ENCODE data around the gene TUBGCP6.
A peak's percentile ranks its signal among the peaks of the same experiment; 100 is the strongest.
"Not testable (repeated sequence)": the region's sequence is repeated elsewhere in the genome, so short reads cannot be mapped to it uniquely, and the experiment has no call there.

Gene TUBGCP6

GRCh38 chr22:50280022-50280707 is 35.3 kb upstream of the TUBGCP6 start:
- DNase-seq (ENCODE audit: low spot score), result no peak

DNA sequence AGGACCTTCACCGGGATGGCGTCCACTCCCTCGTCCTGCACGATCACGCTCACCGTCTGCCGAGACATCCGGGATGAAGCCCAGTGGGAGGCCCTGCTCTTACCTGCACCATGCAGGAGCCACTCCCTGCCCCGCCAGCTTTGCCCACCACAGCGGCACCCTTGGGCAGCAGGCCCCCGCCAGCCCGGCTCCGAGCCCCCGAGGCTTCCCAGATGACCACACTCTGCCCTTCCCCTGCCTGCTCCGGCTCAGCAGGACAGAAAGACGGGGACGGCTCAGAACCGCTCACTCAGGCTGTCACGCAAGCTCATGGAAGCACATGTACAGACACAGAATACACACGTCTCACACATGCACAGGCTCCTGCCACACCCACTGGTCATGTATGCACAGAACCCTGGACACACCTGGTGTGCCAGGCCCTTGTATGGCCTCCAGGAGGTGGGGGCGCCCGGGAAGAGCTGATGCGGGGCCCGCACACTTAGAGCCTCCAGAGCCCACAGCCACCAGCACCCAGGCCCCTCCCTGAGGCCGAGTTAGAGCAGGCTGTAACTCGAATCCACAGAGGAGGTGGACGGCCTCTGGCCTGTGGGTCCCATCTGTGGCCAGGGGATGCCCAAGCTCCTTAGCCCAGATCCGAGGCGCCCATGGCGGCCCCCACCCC is 34.3 kb upstream of the TUBGCP6 start:
- DNase-seq (ENCODE audit: low spot score), result no peak

GRCh38 chr22:50278461-50278860 is 33.6 kb upstream of the TUBGCP6 start:
- DNase-seq (ENCODE audit: low spot score), result no peak

DNA sequence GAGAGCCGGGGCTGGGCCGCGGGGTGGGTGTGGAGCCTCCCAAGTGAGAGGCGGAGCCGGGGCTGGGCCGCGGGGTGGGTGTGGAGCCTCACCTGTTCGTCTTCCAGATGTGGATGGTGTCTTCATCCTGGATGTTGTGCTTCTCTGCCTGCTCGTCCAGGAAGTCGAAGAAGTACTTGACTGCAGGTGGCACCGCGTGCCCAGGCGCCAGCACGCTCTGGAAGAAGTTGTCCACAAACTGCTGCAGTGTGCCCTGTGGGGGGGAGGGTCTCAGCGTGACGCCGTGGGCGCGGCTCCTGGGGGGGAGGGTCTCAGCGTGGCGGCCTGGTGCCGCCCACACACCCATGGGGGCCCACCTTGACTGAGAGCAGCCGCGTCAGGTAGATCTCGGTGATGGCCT is 32.9 kb upstream of the TUBGCP6 start:
- no peak for DNase-seq (ENCODE audit: low spot score)

DNA sequence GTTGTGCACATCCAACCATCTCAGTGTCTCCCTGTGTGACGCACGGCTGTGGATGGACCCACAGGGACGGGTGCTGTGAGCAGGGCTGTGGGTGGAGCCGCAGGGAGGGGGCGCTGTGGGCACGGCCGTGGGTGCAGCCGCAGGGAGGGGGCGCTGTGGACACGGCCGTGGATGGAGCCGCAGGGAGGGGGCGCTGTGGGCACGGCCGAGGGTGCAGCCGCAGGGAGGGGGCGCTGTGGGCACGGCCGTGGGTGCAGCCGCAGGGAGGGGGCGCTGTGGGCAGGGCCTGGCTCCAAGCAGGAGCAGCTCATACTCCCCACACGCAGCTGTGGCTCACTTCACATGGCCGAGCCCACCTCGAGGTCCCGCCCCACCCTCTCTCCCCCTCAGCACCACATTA is 31.3 kb upstream of the TUBGCP6 start:
- DNase-seq (ENCODE audit: low spot score), result peak; percentile 66

DNA sequence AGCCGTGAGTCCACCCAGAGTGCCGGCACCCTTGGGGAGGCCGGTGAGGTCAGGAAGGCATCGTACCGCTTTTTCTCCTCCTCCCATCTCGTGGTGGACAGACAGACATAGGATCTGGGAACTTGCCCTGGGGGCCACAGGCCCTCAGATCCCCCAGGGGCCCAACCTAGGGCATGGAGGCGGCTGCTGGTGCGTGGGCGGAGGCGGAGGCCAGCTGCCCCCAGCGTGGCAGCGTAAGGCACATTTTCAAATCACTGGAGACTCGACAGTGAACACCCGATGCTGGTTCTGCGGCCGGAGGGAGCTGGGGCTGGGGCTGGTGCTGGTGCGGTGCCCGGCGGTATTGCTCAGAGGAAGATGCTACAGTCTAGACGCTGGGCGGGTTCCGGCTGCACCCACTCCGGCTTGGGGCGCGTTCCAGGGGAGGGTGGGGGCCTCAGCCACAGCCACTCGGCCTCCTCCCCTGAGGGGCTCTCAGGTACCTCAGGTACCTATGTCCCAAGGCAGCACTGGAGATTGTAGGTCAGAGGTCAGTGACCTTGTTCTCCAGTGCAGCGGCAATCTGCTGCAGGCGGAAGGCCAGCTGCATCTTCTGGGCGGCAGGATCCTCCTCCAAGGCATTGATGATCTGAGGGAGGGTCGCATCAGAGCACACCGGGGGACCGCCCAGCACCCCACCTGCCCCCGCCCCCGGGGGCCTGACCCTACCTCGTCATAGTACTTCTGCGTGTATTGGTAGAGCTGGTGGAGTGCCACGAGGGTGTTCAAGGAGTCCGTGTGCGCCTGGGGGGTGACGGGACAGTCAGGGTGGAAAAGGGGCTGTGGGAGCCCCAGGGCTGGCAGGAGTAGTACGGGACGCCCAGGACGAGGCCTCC is 30.6 kb upstream of the TUBGCP6 start:
- no peak for DNase-seq (ENCODE audit: low spot score)

DNA sequence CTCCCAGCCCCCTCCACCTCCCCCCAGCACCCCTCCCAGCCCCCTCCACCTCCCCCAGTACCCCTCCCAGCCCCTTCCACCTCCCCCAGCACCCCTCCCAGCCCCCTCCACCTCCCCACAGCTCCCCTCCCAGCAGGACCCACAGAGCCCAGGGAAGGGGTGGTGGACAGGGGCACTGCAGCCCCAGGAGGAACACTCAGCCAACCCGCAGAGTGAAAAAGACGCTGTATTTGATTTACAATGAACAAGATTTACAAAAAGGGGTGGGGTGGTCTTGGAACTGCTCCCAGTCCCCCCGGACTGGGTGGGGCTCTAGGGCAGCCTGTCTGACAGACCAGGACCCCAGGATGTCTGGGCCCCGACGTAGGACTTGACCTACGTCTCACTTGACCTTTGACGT is 29.9 kb upstream of the TUBGCP6 start:
- no peak for DNase-seq (ENCODE audit: low spot score)

- DNase-seq (ENCODE audit: low spot score), result no peak
Measured at GRCh38 chr22:50274311-50274710, 29.5 kb upstream of the TUBGCP6 start.

- DNase-seq (ENCODE audit: low spot score), result not testable (repeated sequence)
Measured at GRCh38 chr22:50273781-50274180, 29.0 kb upstream of the TUBGCP6 start.

- DNase-seq (ENCODE audit: low spot score), result not testable (repeated sequence)
Measured at GRCh38 chr22:50273352-50273751, 28.5 kb upstream of the TUBGCP6 start.

DNA sequence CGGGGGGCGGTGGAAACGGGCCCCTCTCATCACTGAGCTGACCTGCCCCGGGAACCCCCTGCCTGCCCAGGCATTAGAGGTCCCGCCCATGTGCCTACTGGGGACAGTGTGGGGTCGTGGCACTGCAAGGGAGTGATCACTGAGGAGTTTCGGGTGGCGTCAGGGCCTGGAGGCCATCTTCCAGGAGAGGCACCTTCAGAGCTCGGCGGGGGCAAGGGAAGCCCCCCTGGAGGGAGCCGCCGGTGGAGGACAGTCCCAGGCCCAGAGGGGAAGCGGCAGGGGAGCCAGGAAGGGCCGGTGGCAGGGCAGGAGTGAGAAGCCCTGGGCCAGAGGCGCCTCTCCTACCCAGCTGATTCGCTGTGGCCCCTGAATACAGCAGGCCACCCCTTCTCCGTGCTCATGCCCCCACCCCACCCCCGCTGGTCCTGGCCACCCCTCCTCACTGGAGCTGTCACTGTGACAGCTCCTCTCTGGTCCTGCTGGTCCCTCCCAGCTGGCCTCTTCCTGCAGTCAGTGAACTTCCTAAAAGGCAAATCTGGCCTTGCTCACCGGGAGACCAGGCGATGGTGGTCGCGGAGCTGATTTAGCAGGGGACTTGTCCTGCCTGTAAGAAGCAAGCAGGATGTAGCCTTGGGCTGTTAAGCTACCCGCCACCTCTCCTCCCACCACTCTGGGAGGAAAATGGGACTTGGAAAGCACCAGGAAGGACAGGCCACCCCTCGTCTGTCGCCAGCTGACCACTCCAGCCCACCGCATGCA is 27.4 kb upstream of the TUBGCP6 start:
- DNase-seq (ENCODE audit: low spot score), result no peak

- DNase-seq (ENCODE audit: low spot score), result peak; percentile 88
Measured at GRCh38 chr22:50271519-50271970, 26.7 kb upstream of the TUBGCP6 start.

- DNase-seq (ENCODE audit: low spot score), result peak; percentile 90
Measured at GRCh38 chr22:50270666-50271394, 26.0 kb upstream of the TUBGCP6 start.

DNA sequence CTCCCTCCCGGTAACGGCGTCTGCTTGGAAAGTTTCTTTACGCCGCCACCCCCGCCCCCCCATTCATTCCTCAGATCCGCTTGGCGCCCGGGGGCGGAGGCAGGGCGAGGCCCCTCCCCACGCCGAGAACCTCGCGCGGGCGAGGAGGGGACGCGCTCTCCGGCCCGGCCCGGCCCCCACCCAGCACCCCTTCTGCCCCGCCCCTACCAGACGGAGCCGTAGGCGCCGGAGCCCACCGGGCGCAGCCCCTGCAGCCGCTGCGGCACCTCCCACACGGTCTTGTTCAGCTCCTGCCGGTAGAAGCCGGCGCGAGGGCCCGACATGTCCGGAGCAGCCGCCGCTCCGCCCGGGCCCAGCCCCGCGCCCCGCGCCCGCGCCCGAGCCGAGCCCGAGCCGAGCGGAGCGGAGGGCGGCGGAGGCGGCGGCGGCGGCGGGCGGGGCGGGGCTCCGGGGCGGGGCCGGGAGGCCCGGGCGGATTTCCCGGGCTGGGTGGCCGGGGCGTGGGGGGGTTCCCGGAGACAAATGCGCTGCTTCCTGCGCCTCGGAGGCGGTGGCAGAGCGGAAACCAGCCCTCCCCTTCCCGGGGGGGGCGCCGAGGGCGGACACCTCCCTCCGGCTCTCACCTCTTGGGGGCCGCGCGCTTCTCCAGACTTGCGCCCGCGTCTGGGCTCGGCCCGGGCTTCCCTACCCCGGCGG is 25.3 kb upstream of the TUBGCP6 start, which contains the start of gene MAPK11:
Gene MAPK11 (minus strand): TSS at position 411 of the 696 bp plus-strand sequence. CDS start 88 bp downstream, at position 323.
- peak; percentile 72 for DNase-seq (ENCODE audit: low spot score)

DNA sequence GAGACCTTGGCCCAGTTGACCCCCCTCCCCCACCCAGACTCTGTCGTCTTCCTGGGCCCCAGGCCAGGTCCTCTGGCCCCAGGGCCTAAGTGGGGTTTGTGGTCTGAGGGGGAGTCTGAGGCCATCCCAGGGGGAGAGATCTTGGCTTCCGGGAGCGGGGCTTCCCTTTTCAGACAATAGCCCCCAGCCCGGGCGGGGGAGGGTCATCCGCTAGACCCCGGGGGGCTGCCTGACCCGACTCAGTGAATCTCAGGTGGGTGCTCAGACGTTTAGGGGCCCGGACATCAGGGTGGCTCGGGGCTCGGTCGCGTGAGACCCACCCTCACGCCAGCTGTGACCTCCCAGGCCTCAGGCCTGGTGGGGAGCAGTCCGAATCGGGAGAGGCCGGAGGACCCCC is 24.7 kb upstream of the TUBGCP6 start:
- DNase-seq (ENCODE audit: low spot score), result no peak

DNA sequence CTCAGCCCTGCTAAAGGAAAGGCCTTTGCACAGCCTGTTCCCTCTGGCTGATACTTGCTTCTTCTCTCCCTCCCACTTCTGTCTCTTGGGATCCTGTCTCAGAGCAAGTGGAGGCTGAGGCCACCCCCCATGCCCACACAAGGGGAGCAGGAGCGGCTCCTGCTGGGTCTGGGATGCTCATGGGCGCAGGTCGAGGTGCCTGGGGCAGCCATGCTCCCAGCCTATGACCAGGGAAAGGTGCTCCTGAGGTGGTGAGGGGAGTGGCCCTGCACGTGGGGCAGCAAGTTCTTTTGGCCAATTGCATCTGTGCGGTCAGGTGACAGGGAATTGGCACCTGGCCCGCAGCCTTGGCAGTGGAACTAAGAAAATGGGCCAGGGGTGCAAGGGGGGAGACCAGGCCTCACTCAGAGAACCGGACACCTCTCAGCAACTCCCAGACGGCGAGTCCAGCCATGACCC is 23.9 kb upstream of the TUBGCP6 start:
- DNase-seq (ENCODE audit: low spot score), result no peak

DNA sequence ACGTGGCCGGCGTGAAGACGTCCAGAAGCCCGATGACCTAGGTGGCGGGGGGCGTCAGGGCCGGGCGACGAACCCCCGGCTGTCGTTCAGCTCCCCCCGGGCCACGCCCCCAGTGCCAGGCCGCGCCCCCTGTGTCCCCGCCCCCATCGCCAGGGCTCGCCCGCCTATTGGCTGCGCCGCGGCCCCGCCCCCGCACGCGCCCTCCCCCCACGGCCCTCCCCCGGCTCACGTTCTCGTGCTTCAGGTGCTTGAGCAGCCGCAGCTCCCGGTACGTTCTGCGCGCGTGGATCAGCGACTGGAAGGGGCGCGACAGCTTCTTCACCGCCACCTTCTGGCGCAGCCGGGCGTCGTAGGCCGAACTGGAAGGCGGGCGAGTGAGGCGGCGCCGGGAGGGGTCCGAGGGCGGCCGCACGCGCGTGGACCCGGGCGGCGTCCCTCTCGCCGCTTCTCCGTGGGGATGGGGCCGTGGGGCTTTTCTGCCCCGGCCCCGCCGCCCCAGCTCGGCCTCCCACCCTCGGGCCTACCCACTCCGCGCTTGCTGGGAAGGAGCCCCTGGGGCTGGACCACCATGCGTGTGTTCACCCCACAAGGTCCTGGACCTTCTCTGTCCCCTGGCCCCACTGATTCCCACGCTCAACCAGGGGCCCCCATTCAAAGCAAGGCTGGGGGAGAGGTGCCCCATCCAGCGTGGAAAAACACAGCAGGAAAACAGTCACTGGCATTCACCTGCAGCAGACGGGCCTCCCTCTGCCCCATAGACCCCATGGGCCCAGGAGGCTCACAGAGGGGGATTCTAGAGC is 23.0 kb upstream of the TUBGCP6 start:
- DNase-seq (ENCODE audit: low spot score), result no peak

DNA sequence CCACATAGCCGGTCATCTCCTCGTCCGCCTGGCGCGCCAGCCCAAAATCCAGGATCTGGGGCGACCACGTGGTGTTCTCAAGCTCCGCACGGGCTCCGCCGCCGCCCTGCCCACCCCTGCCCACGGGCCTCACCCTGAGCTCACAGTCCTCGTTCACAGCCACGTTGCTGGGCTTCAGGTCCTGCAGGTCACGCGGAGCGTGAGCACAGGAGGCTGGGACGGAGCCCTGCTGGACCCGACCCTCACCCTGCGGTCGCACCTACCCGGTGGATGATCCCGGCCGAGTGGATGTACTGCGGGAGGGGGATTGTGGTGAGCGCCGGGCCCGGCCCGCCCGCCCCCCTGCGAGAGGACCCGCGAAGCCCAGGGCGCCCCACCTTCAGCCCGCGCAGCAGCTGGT is 22.2 kb upstream of the TUBGCP6 start:
- DNase-seq (ENCODE audit: low spot score), result no peak

GRCh38 chr22:50264946-50265669 is 20.3 kb upstream of the TUBGCP6 start:
- DNase-seq (ENCODE audit: low spot score), result no peak

Data from ecto neural progenitor cell (in vitro differentiated cells).